Kidney (tissue), 14 donors: Measurements from ENCODE around the gene ABLIM2. TPM values are rescaled to one million over a fixed set of nuclear protein-coding genes. Genes with fewer than 3 reads are reported as not detected.

ENCODE experiments used
- DNase-seq, 5 donors: peaks; one replicate each; pipeline ENCODE4 v3.0.0-alpha.2; 2013 to 2020
- FAIRE-seq: peaks from 2 replicates; lab custom pipeline; 2012; peaks lifted over from hg19 to GRCh38; lab: Jason Lieb, UNC
- H3K27ac ChIP-seq, 2 donors: one replicate each; pipeline ENCODE4 v1.7.0; 2013; ENCODE audit warnings: low read depth in 2 of 2, low read length in 2 of 2, inconsistent platforms in 1 of 2
- H3K27me3 ChIP-seq: one replicate; pipeline ENCODE4 v1.7.1; 2013; ENCODE audit warnings: low read length, inconsistent platforms; ENCODE audit not compliant: control insufficient read depth, insufficient read depth
- H3K36me3 ChIP-seq, 3 donors: one replicate each; pipeline versions ENCODE4 v1.7.0 to v1.7.1; 2013; ENCODE audit warnings: low read length in 3 of 3, control low read depth in 1 of 3, inconsistent platforms in 1 of 3; ENCODE audit not compliant: insufficient read depth in 3 of 3, control insufficient read depth in 2 of 3
- H3K4me1 ChIP-seq, 3 donors: one replicate each; pipeline versions ENCODE4 v1.7.0 to v1.7.1; 2013; ENCODE audit warnings: low read length in 3 of 3, inconsistent platforms in 1 of 3, low read depth in 1 of 3; ENCODE audit not compliant: control insufficient read depth in 2 of 3, insufficient read depth in 2 of 3
- H3K4me3 ChIP-seq, 3 donors: one replicate each; pipeline versions ENCODE4 v1.7.0 to v1.8.1; 2013; ENCODE audit warnings: low read length in 3 of 3, control low read depth in 1 of 3, inconsistent platforms in 1 of 3
- H3K9ac ChIP-seq, 3 donors: one replicate each; pipeline versions ENCODE4 v1.7.0 to v1.7.1; 2013; ENCODE audit warnings: low read length in 3 of 3, control low read depth in 1 of 3, inconsistent platforms in 1 of 3
- H3K9me3 ChIP-seq, 3 donors: one replicate each; pipeline versions ENCODE4 v1.7.0 to v1.7.1; 2013; ENCODE audit warnings: low read length in 3 of 3, control low read depth in 1 of 3, inconsistent platforms in 1 of 3; ENCODE audit not compliant: control insufficient read depth in 2 of 3, insufficient read depth in 1 of 3
- CTCF ChIP-seq: IDR thresholded peaks from 3 replicates; pipeline ENCODE4 v1.5.1; 2012; ENCODE audit warnings: mild to moderate bottlenecking, moderate library complexity, borderline replicate concordance; ENCODE audit not compliant: insufficient read depth; ENCODE audit errors: extremely low read depth
- intact Hi-C: fragments of 100-400 bp; cut with DNase I; formaldehyde crosslinking; loops from one replicate; pipeline ENCODE4 v1.11.1; 2022
- polyA plus RNA-seq: library from polyadenylated mRNA; stranded (reverse); fragments of 350-450 nt; fragmentation: Illumina TruSeq; extraction: RNeasy Lipid Tissue Mini Kit (QIAGEN cat#74804); gene quantifications from one replicate; pipeline ENCODE4 v1.2.3, GENCODE V29; 2014; ENCODE audit warnings: low read depth, low replicate concordance; ENCODE audit not compliant: insufficient read depth
- total RNA-seq: library from RNA; stranded (reverse); fragmentation: NEBNext Ultra II Directional; extraction: Animal tissue kit (Norgen Biotek cat#: 25700); gene quantifications from one replicate; pipeline ENCODE4 v1.2.1, GENCODE V29; 2021
- donor health status: control.
- donor health status: control.
- donor health status: control.
- donor health status: control.
- donor health status: control.
- donor health status: DM: yes; HTN: yes; CAD: no.
- donor health status: Normal renal cell carcinoma (clear cell type).

The ABLIM2 gene
- total and polyA plus RNA-seq, 2 donors from 2014 or later: 9.5 to 23.3 TPM

- FAIRE-seq: no peak
Measured at GRCh38 chr4:8102831-8103230, 55.8 kb downstream of the ABLIM2 start.

GRCh38 chr4:8102076-8102355 is 56.6 kb downstream of the ABLIM2 start:
- no peaks in the 10 kb centered on the region for H3K9me3 ChIP-seq
- intact Hi-C loops: no loop called here
- no peak for FAIRE-seq
- H3K4me3 ChIP-seq: no peak overlapping the region
- no peak for TF ChIP-seq CTCF
- no peak overlapping the region for H3K9ac ChIP-seq
- peak overlapping the region in 1 of 2 donors; percentile 38 for H3K27ac ChIP-seq
- peak in 1 of 5 donors; percentile 16 for DNase-seq
- no peaks in the 10 kb centered on the region for H3K36me3 ChIP-seq
- H3K4me1 ChIP-seq: peaks cover 0 to 2% (median 0%) of the 10 kb centered on the region in 3 donors
- no peaks in the 10 kb centered on the region for H3K27me3 ChIP-seq

More at GRCh38 chr4:8102831-8103230, 55.8 kb downstream of the ABLIM2 start:
- intact Hi-C loops: no loop called here
- Histone ChIP-seq H3K4me3 (no peak overlapping the region), H3K27ac (no peak overlapping the region), H3K27me3 (no peaks in the 10 kb centered on the region), H3K4me1 (peaks cover 0 to 2% (median 0%) of the 10 kb centered on the region in 3 donors), H3K9ac (no peak overlapping the region), H3K9me3 (no peaks in the 10 kb centered on the region), H3K36me3 (no peaks in the 10 kb centered on the region)
- DNase-seq: peak in 1 of 5 donors; percentile 44
- no peak for TF ChIP-seq CTCF

- TF ChIP-seq CTCF: no peak
- Histone ChIP-seq H3K9me3 (no peaks in the 10 kb centered on the region), H3K27ac (peak overlapping the region in 1 of 2 donors; percentile 43), H3K9ac (no peak overlapping the region), H3K4me3 (no peak overlapping the region), H3K36me3 (no peaks in the 10 kb centered on the region), H3K4me1 (peaks cover 0 to 2% (median 0%) of the 10 kb centered on the region in 3 donors), H3K27me3 (no peaks in the 10 kb centered on the region)
- FAIRE-seq (no peak), DNase-seq (peak in 2 of 5 donors; percentile 58 to 86)
- intact Hi-C loops: no loop called here
Measured at GRCh38 chr4:8101213-8102075, 57.2 kb downstream of the ABLIM2 start.
